Amygdala (tissue), 56 donors: ENCODE measurements around the gene STAP2.
A peak's percentile ranks its signal among the peaks of the same experiment; 100 is the strongest.
"Not testable (repeated sequence)": the region's sequence is repeated elsewhere in the genome, so short reads cannot be mapped to it uniquely, and the experiment has no call there.

Experiments used
- DNase-seq, 56 donors: peaks; one replicate each; lab custom pipeline; 2025; lab: John Stamatoyannopoulos, UW

STAP2 gene

GRCh38 chr19:4303819-4304537, 34.6 kb downstream of the STAP2 start:
- DNase-seq = peak in 1 of 56 donors; percentile 2

- DNase-seq = no peak
These were observed 36.4 kb downstream of the STAP2 start, which contains the start of gene TMIGD2 for GRCh38 chr19:4302243-4302640. Gene TMIGD2 (minus strand): TSS chr19:4302389. CDS start chr19:4302385, 4 bp downstream.

- no peak for DNase-seq
These were observed 36.9 kb downstream of the STAP2 start for GRCh38 chr19:4301590-4302242.

- no peak for DNase-seq
These were observed 38.0 kb downstream of the STAP2 start for GRCh38 chr19:4300589-4300988.

- no peak for DNase-seq
These were observed 39.6 kb downstream of the STAP2 start for GRCh38 chr19:4298810-4299550.

GRCh38 chr19:4297901-4298809, 40.5 kb downstream of the STAP2 start:
- DNase-seq = no peak

GRCh38 chr19:4295972-4296771, 42.5 kb downstream of the STAP2 start:
- DNase-seq = peak in 52 of 56 donors; percentile 4 to 87 (median 65)

GRCh38 chr19:4294389-4294788, 44.2 kb downstream of the STAP2 start:
- DNase-seq = no peak

- DNase-seq = no peak
These were observed 46.1 kb downstream of the STAP2 start for GRCh38 chr19:4292515-4292914.

- DNase-seq = no peak
These were observed 47.4 kb downstream of the STAP2 start for GRCh38 chr19:4291184-4291732.

- DNase-seq = no peak
These were observed 50.4 kb downstream of the STAP2 start for GRCh38 chr19:4288091-4288777.

GRCh38 chr19:4286141-4286540, 52.5 kb downstream of the STAP2 start:
- not testable (repeated sequence) for DNase-seq

GRCh38 chr19:4284974-4285373, 53.7 kb downstream of the STAP2 start:
- no peak for DNase-seq

- DNase-seq = no peak
These were observed 54.3 kb downstream of the STAP2 start for GRCh38 chr19:4284176-4284958.

GRCh38 chr19:4279530-4280422, 58.9 kb downstream of the STAP2 start:
- no peak for DNase-seq

GRCh38 chr19:4279267-4279529, 59.4 kb downstream of the STAP2 start:
- DNase-seq = no peak
